HG03575 (cell line): Measurements from ENCODE around the gene MAN2B2.

Experiments
- ATAC-seq: cut with Tn5 transposase; IDR thresholded peaks from one replicate; pipeline ENCODE4 v1.9.1; 2021; ENCODE audit not compliant: unreplicated experiment, insufficient number of reproducible peaks, low FRiP score; ENCODE audit errors: extremely low read depth

Gene MAN2B2

GRCh38 chr4:6608758-6609414 is 33.9 kb downstream of the MAN2B2 start:
- no peak for ATAC-seq

DNA sequence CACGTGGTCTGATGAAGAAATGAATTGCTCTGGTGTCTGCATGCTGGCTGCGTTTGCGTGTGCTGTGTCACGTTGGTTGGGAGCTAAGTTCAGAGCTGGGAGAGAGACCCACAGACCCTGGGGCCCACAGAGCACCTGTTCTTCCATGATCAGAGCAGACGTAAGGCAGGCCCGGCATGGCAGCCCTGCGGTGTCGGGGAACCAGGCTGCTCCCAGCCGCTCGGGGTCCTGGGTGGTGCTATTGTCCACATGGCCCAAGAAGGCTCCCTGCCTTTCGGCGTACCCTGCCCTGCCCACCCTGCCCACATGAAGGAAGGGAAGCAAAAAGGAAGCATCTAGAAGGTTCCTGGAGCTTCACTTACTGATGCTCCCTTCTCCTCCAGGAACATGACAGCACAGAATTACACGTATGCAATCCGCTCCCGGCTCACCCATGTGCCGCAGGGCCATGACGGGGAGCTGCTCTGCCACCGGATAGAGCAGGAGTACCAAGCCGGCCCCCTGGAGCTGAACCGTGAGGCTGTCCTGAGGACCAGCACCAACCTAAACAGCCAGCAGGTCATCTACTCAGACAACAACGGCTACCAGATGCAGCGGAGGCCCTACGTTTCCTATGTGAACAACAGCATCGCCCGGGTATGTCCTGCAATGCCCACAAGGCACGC is 34.6 kb downstream of the MAN2B2 start:
- ATAC-seq = no peak

GRCh38 chr4:6610856-6611430 is 36.0 kb downstream of the MAN2B2 start:
- ATAC-seq = no peak

GRCh38 chr4:6612961-6613675 is 38.1 kb downstream of the MAN2B2 start:
- ATAC-seq = no peak

DNA sequence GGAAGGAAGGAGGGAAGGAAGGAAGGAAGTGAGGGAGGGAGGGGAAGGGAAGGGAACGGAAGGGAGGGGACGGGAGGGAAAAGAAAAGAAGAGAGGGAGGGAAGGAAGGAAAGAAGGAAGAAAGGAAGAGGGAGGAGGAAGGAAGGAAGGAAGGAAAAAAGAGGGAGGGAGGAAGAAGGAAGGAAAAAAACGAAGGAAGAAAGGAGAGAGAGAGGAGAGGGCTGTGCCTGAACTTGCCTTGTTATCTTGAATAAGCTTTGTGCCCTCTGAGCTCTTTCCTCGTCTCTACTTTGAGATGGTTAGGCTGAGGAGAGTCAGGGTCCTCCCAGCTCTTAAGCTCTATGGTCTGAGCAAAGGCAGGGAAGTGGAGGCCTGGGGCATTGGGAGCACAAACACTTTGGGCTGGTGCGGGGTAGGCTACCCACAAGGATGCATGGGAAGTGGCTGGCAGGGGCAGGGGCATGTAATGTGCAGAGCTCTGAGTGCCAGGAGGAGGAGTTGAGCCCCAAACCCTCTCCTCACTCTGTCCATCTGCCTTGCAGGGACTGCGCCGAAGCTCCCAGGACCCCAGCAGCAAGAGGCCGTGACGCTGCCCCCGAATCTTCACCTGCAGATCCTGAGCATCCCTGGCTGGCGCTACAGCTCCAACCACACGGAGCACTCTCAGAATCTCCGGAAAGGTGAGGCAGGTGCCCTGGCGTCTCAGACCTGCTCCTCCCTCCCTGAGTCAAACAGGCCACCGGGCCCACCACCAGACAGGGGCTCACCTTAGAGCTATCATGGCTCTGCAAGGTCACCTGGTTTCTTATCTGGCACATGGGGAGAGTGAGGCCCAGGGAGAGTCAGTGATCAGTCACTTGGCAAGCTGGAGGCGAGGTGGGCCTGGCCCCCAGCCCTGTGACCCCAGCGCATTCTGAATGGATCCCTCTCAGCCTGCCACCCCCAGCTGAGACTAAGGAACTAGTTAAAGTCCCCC is 39.0 kb downstream of the MAN2B2 start:
- no peak for ATAC-seq

DNA sequence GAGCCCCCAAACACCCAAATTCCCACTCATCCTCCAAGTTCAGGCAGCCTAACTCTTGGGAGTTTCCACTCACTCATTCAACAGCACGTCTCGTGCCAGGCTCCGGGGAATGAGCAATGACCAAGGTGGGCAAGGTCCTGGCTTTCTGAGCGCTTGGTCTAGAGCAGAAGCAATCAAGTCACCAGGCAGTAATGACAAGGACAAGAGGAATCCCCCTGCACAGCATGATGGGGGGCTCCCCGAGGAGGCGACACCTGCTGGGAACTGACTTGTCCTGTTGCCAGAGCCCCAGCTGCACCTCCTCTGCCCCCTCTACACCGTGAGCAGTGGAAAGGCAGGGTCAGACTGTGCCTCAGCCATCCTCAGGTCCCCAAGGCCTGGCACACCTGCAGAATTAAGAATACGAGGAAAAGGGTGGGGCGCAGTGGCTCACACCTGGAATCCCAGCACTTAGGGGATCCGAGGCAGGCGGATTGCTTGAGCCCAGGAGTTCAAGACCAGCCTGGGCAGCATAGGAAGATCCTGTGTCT is 39.8 kb downstream of the MAN2B2 start:
- ATAC-seq = no peak

- ATAC-seq = no peak
These were observed 41.4 kb downstream of the MAN2B2 start for GRCh38 chr4:6616087-6616995.

GRCh38 chr4:6617246-6617645 is 42.3 kb downstream of the MAN2B2 start:
- no peak for ATAC-seq

- ATAC-seq = no peak
These were observed 43.6 kb downstream of the MAN2B2 start for GRCh38 chr4:6618386-6619115.

DNA sequence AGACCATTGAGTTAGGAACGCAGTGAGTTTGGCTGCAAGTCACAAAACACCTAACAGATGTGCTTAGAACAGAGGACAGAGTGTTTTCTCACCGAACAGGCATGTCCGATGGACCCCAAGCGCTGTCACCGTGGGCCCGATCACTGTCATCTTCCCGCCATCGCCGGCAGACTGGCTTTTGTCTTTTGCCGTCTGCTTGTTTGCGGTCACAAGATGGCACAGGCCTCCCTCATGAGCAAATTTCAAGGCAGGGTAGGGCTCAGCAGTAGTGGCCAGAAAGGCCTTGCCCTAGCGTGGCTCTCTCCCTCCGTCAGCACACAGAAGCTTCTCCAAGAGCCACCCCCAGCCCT is 44.1 kb downstream of the MAN2B2 start:
- ATAC-seq = no peak

DNA sequence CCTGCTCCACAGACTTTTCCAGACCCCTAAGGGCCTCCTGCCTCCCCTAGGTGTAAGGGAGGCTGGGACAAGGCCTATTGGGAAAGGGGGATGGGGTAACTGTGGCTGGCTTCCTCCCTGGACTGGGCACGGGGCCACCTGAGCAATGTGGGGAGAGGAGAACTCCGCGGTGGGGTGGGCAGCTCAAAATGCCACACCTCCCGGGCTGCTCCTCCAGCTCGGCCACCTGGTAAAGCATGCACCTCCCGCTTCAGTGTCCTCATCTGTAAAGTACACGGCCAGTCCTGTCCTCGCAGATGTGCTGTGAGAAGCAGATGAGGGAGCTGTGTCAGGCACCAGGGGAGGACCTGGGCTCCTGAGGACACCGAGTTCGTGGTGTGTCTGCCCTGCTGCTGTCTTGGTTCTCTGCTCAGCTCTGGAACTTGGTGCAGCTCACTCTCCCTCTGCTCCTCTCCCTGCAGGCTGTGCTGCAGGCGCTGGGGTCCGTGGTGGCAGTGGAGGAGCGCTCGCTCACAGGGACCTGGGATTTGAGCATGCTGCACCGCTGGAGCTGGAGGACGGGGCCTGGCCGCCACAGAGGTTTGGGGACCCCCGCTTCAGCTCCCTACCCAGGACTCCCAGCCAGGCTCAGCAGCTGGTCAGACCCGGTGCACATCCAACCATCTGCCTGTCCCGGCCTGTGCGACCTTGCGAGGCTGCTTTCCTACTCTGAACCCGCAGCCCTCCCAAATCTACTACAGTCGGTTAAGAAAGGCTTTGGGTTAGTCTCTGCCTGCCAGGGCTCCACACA is 44.7 kb downstream of the MAN2B2 start:
- ATAC-seq = no peak

GRCh38 chr4:6620296-6620695 is 45.3 kb downstream of the MAN2B2 start:
- no peak for ATAC-seq

DNA sequence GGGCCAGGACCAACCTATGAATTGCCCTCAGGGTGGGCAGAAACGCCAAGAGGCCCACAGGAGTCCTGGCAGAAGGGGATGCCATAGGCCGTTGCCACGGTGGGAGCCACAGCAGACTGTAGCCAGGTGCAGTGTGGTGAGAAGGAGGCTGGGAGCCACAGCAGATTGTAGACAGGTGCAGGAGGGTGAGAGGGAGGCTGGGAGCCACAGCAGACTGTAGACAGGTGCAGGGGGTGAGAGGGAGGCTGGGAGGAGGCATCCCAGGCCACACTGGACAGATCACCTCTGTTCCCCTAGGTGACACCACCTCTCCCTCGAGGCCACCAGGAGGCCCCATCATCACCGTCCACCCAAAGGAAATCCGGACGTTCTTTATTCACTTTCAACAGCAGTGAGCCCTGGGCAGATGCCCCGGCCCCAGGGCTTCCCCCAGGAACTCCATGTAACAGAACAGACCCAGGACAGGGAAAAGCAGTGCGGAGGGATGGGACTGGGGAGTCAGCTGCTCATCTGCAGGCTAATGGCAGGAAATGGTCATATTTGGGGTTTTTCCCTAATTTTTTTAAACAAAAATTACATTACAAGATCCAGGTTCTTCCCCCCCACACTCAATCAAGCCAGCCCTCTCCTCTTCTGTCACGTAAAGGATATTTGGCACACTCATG is 46.0 kb downstream of the MAN2B2 start:
- ATAC-seq = no peak

- no peak for ATAC-seq
These were observed 46.6 kb downstream of the MAN2B2 start for GRCh38 chr4:6621556-6621927.

- no peak for ATAC-seq
These were observed 47.8 kb downstream of the MAN2B2 start for GRCh38 chr4:6622744-6623143.

DNA sequence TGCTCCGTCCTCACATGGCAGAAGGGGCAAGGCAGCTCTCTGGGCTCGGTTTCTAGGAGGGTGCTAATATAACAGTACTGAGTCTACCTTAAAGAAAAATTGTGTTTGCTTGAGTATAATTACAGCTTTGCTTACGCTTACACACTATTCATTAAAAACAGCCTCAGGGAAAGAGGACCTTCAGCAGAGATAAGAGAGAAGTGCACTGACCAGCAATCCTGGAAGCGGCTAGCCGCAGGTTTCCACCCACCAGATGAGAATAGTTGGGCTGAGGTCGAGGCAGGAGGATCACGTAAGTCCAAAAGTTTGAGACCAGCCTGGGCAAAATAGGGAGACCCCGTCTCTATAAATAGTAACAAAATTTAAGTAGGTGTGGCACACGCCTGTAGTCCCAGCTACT is 50.3 kb downstream of the MAN2B2 start:
- ATAC-seq = no peak
